Body of pancreas (tissue), 4 donors: ENCODE results near the gene RFESD.

Source experiments
- POLR2A ChIP-seq, 3 donors: fragments of 450-650 bp; IDR thresholded peaks; one replicate each; pipeline ENCODE4 v1.6.1; 2016; ENCODE audit warnings: antibody characterized with exemption in 3 of 3, mild to moderate bottlenecking in 2 of 3
- TF ChIP-seq, protein P1 (sequence below), 7 experiments: fragments of 450-650 bp in 4 of 7; fragments of 200-600 bp in 3 of 7; sonication (generic) in 3 of 7; IDR thresholded peaks; one replicate each; pipeline ENCODE4 v1.5.1; 2016 to 2019; ENCODE audit warnings: antibody characterized with exemption in 7 of 7

DNA sequence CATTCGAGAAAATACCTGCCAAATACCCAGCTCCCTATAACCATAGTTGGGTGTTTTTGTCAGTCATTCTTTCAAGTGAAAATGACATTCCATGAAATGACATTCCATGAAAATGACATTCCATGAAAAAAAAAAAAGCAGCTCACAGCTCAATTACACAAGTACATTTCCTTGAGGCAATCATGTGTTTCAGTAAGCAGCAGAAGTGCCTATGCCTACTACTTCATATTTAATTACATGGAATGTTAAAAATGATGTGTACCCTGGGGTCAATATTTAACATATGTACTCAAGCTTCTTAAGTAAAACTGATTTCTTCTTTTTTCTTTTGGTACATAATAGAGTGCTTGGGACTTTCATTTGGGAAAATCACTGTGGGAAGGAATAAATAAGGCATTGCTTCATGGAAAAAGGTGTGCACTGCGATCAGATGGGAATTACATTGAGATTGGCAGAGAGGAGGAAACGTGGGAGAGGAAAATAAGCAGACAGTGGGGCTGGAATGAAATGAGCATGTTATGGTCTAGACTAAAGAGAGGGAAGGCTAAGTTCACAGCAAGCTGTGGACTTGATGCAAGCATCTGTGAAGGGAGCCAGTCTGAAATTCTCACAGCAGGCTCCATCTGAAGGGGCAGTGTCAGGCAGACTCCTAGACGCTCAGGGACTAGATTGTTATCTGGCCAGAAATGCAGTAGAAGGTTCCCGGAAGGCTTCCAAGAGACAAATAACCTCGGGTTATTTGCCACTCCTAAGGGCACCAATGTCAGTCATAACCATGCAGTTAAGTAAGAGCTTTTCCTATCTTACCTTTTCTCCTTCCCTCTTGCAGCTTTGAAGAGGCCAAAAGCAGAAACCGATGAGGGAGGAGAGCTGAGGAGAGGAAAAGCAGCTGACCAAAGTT lies 51.5 kb downstream of the RFESD start:
- TF ChIP-seq, protein P1, sequence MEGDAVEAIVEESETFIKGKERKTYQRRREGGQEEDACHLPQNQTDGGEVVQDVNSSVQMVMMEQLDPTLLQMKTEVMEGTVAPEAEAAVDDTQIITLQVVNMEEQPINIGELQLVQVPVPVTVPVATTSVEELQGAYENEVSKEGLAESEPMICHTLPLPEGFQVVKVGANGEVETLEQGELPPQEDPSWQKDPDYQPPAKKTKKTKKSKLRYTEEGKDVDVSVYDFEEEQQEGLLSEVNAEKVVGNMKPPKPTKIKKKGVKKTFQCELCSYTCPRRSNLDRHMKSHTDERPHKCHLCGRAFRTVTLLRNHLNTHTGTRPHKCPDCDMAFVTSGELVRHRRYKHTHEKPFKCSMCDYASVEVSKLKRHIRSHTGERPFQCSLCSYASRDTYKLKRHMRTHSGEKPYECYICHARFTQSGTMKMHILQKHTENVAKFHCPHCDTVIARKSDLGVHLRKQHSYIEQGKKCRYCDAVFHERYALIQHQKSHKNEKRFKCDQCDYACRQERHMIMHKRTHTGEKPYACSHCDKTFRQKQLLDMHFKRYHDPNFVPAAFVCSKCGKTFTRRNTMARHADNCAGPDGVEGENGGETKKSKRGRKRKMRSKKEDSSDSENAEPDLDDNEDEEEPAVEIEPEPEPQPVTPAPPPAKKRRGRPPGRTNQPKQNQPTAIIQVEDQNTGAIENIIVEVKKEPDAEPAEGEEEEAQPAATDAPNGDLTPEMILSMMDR (IDR thresholded peaks at IDR 0.05): no peak
- no peak for TF ChIP-seq POLR2A (IDR thresholded peaks at IDR 0.05)
